MM.1S (cell line): ENCODE results near the gene TSPEAR.

Experiments
- CTCF ChIP-seq: fragments of 300-600 bp; sonication (generic); IDR thresholded peaks from 2 replicates; pipeline ENCODE4 v1.5.1; 2016; ENCODE audit warnings: antibody characterized with exemption, low read length, mixed read lengths
- EZH2 ChIP-seq: fragments of 300-600 bp; sonication (generic); optimal IDR thresholded peaks from 2 replicates; pipeline ENCODE3; 2017; ENCODE audit warnings: low read depth, mild to moderate bottlenecking, antibody characterized with exemption, low read length, mixed read lengths
- EZH2phosphoT487 ChIP-seq: fragments of 300-600 bp; sonication (generic); IDR thresholded peaks from 2 replicates; pipeline ENCODE4 v1.6.1; 2018; ENCODE audit warnings: antibody characterized with exemption, low read length

- TF ChIP-seq EZH2 (no peak), CTCF (no peak), EZH2phosphoT487 (no peak)
Measured at GRCh38 chr21:44450402-44450801, 261.0 kb downstream of the TSPEAR start.
